K562 (cell line): ENCODE measurements around the gene RABL2A. TPM values are rescaled to one million over a fixed set of nuclear protein-coding genes. Genes with fewer than 3 reads are reported as not detected.
"Not testable (repeated sequence)": the region's sequence is repeated elsewhere in the genome, so short reads cannot be mapped to it uniquely, and the experiment has no call there.

ENCODE experiments used
- ATAC-seq: fragments of 200-7000 bp; cut with Tn5 transposase; 3 replicates; pipeline ENCODE4 v1.9.1; 2020; ENCODE audit warnings: moderate library complexity
- Bru-seq: library from RNA; stranded (reverse); fragments of 400-500 nt; gene quantifications from one replicate; lab custom pipeline; 2021; lab: Mats Ljungman, UMichigan
- BruChase-seq, 2 experiments: library from RNA; stranded (reverse); fragments of 400-500 nt; gene quantifications; one replicate each; lab custom pipeline; 2021; lab: Mats Ljungman, UMichigan
- BruUV-seq: library from RNA; stranded (reverse); fragments of 400-500 nt; replicated peaks from 2 replicates; lab custom pipeline; 2021; lab: Mats Ljungman, UMichigan
- CTCF ChIA-PET: fragments of 300-600 bp; formaldehyde crosslinking; extraction: SDS; loops from one replicate; lab custom pipeline; 2021; ENCODE audit warnings: low intra/inter-chr PET ratio; lab: Yijun Ruan, JAX
- POLR2A ChIA-PET: fragments of 300-600, 350-650 bp; sonication (Branson Sonifier 250); formaldehyde crosslinking; extraction: SDS; loops from one replicate; lab custom pipeline; 2021; ENCODE audit warnings: antibody characterized with exemption, inconsistent platforms; lab: Yijun Ruan, JAX
- DNase-seq, 4 experiments: peaks; one replicate each; pipeline versions ENCODE4 v3.0.0 to v3.0.0-alpha.2; 2011 to 2018; ENCODE audit warnings: low spot score in 3 of 4, mixed read lengths in 3 of 4; ENCODE audit errors: extremely low read depth in 1 of 4
- FAIRE-seq: peaks from 2 replicates; lab custom pipeline; 2011; peaks lifted over from hg19 to GRCh38; lab: Jason Lieb, UNC
- H2AFZ ChIP-seq: 2 replicates; pipeline ENCODE4 v1.6.0; 2011; ENCODE audit warnings: low read depth, low read length, control low read depth, inconsistent platforms
- H3K27ac ChIP-seq: fragments of 200-600 bp; 3 replicates; pipeline ENCODE4 v1.8.0; 2011; ENCODE audit warnings: low read depth, mild to moderate bottlenecking, control low read depth, inconsistent platforms, low read length, moderate library complexity, mixed read lengths; ENCODE audit errors: extremely low read depth
- H3K27me3 ChIP-seq, 2 experiments: fragments of 300-600 bp in 1 of 2; 2 replicates in 1 of 2; 3 replicates in 1 of 2; pipeline versions ENCODE4 v1.6.0 to v1.8.0; 2011; ENCODE audit warnings: inconsistent platforms in 2 of 2, low read length in 2 of 2, mild to moderate bottlenecking in 1 of 2, mixed read lengths in 1 of 2, moderate library complexity in 1 of 2; ENCODE audit not compliant: control insufficient read depth in 2 of 2, insufficient read depth in 2 of 2
- H3K36me3 ChIP-seq: fragments of 300-600 bp; 3 replicates; pipeline ENCODE4 v1.8.0; 2011; ENCODE audit warnings: mild to moderate bottlenecking, low read length, inconsistent platforms; ENCODE audit not compliant: control insufficient read depth, insufficient read depth
- H3K4me1 ChIP-seq, 2 experiments: fragments of 200-600 bp in 1 of 2; replicated peaks in 1 of 2; 2 replicates in 1 of 2; 3 replicates in 1 of 2; pipeline versions ENCODE4 v1.5.1 to v1.8.0; 2011; ENCODE audit warnings: inconsistent platforms in 2 of 2, low read length in 2 of 2, mild to moderate bottlenecking in 1 of 2, mixed read lengths in 1 of 2, moderate library complexity in 1 of 2; ENCODE audit not compliant: control insufficient read depth in 2 of 2, insufficient read depth in 2 of 2
- H3K4me2 ChIP-seq: 2 replicates; pipeline ENCODE4 v1.6.1; 2011; ENCODE audit warnings: low read length, control low read depth, inconsistent platforms, mixed read lengths; ENCODE audit not compliant: insufficient read depth
- H3K4me3 ChIP-seq: fragments of 200-600 bp; sonication (generic), shearing (Covaris generic); 2 replicates; pipeline ENCODE4 v1.5.1; 2016; ENCODE audit warnings: control low read depth, inconsistent platforms
- H3K79me2 ChIP-seq: fragments of 200-600 bp; 3 replicates; pipeline ENCODE4 v1.8.0; 2011; ENCODE audit warnings: low read length, inconsistent platforms; ENCODE audit not compliant: control insufficient read depth, insufficient read depth
- H3K9ac ChIP-seq, 2 experiments: 2 replicates each; pipeline versions ENCODE4 v1.6.0 to v1.6.1; 2011; ENCODE audit warnings: low read depth in 2 of 2, low read length in 2 of 2, control low read depth in 1 of 2, inconsistent platforms in 1 of 2, mild to moderate bottlenecking in 1 of 2, mixed read lengths in 1 of 2; ENCODE audit not compliant: insufficient read depth in 1 of 2
- H3K9me1 ChIP-seq: one replicate; pipeline ENCODE4 v1.6.0; 2011; ENCODE audit warnings: inconsistent platforms, mild to moderate bottlenecking, low read length, moderate library complexity; ENCODE audit not compliant: control insufficient read depth, insufficient read depth
- H3K9me3 ChIP-seq: replicated peaks from 2 replicates; pipeline ENCODE4 v1.5.1; 2011; ENCODE audit warnings: low read depth, low read length, inconsistent platforms; ENCODE audit not compliant: control insufficient read depth, insufficient read depth
- H4K20me1 ChIP-seq: replicated peaks from 2 replicates; pipeline ENCODE4 v1.6.1; 2011; ENCODE audit warnings: low read length, inconsistent platforms, mixed read lengths; ENCODE audit not compliant: control insufficient read depth, insufficient read depth
- CCNT2 ChIP-seq: IDR thresholded peaks from 2 replicates; pipeline ENCODE4 v1.6.1; 2011; ENCODE audit warnings: borderline replicate concordance, low read depth, mild to moderate bottlenecking, moderate library complexity, mixed read lengths, low read length; ENCODE audit not compliant: insufficient read length; ENCODE audit errors: extremely low read depth
- FIP1L1 ChIP-seq: fragments of 200-400 bp; formaldehyde crosslinking; IDR thresholded peaks from 2 replicates; pipeline ENCODE4 v1.6.1; 2018; ENCODE audit warnings: mild to moderate bottlenecking, low read depth, low read length; ENCODE audit not compliant: poor library complexity, severe bottlenecking
- GABPA ChIP-seq: fragments of 200-800 bp; sonication (Bioruptor generic); conservative IDR thresholded peaks from 2 replicates; pipeline ENCODE4 v1.6.1; 2016; ENCODE audit warnings: low read depth, missing genetic modification characterization, missing compliant biosample characterization
- HCFC1 ChIP-seq: IDR thresholded peaks from 2 replicates; pipeline ENCODE4 v1.6.1; 2012; ENCODE audit warnings: low read depth, low read length, improper control_type of control experiment
- HNRNPLL ChIP-seq: fragments of 200-400 bp; formaldehyde crosslinking; IDR thresholded peaks from 2 replicates; pipeline ENCODE4 v1.6.1; 2017; ENCODE audit warnings: low read length, low read depth, mild to moderate bottlenecking; ENCODE audit not compliant: poor library complexity, severe bottlenecking
- MXI1 ChIP-seq: IDR thresholded peaks from 2 replicates; pipeline ENCODE4 v1.6.1; 2011; ENCODE audit warnings: low read depth, mild to moderate bottlenecking, improper control_type of control experiment, low read length
- NCOA2 ChIP-seq, 2 experiments: fragments of 450-650 bp; IDR thresholded peaks; 2 replicates each; pipeline ENCODE4 v1.6.1; 2018; ENCODE audit warnings: mild to moderate bottlenecking in 2 of 2, moderate library complexity in 1 of 2; ENCODE audit not compliant: partially characterized antibody in 2 of 2
- NFE2 ChIP-seq: IDR thresholded peaks from 2 replicates; pipeline ENCODE4 v1.6.1; 2014; ENCODE audit warnings: antibody characterized with exemption, low read depth
- NRF1 ChIP-seq, 2 experiments: fragments of 450-650 bp; IDR thresholded peaks in 1 of 2; conservative IDR thresholded peaks in 1 of 2; 2 replicates each; pipeline ENCODE4 v1.6.1; 2014; ENCODE audit warnings: mild to moderate bottlenecking in 2 of 2
- RBFOX2 ChIP-seq: fragments of 200-400 bp; formaldehyde crosslinking; IDR thresholded peaks from 2 replicates; pipeline ENCODE4 v1.6.1; 2017; ENCODE audit warnings: low read depth, mild to moderate bottlenecking, low read length, moderate library complexity
- RFX1 ChIP-seq: fragments of 450-650 bp; IDR thresholded peaks from 2 replicates; pipeline ENCODE4 v1.6.1; 2016; ENCODE audit warnings: mild to moderate bottlenecking, moderate library complexity
- SAP30 ChIP-seq: fragments of 200-600 bp; sonication (generic); IDR thresholded peaks from 2 replicates; pipeline ENCODE4 v1.6.1; 2012; ENCODE audit warnings: borderline replicate concordance, low read depth, mild to moderate bottlenecking, moderate library complexity, low read length, control low read depth, inconsistent platforms; ENCODE audit not compliant: insufficient read depth, poor library complexity, severe bottlenecking
- SIN3A ChIP-seq, 2 experiments: fragments of 150-350 bp in 1 of 2; IDR thresholded peaks; 2 replicates each; pipeline ENCODE4 v1.6.1; 2011 to 2016; ENCODE audit warnings: borderline replicate concordance in 2 of 2, low read depth in 2 of 2, low read length in 2 of 2, mild to moderate bottlenecking in 2 of 2, moderate library complexity in 2 of 2; ENCODE audit not compliant: control insufficient read depth in 1 of 2
- WGBS: fragments of 100-300 bp; shearing (Covaris generic); methylation state at CpG from one replicate; pipeline ENCODE4 v1.1.6; 2016; ENCODE audit warnings: low coverage, mixed read lengths; ENCODE audit not compliant: insufficient coverage; ENCODE audit errors: missing lambda C conversion rate; 5-methylcytosine and 5-hydroxymethylcytosine counted together
- in situ Hi-C: fragments of 300-500 bp; cut with MboI; formaldehyde crosslinking; loops from 4 replicates; pipeline ENCODE4 v1.15.0; 2018; ENCODE audit warnings: inconsistent platforms, mixed read lengths
- intact Hi-C: fragments of 100-400 bp; cut with micrococcal nuclease; formaldehyde crosslinking; loops from 2 replicates; pipeline ENCODE4 v1.14.2; 2022
- long read RNA-seq, 3 experiments: library from polyadenylated mRNA in 2 of 3; library from RNA in 1 of 3; unstranded in 2 of 3; stranded (forward) in 1 of 3; transcript quantifications; one replicate each; pipeline ENCODE4 v2.0.0, GENCODE V29; 2019 to 2022
- polyA minus RNA-seq, 3 experiments: library from RNA; depleted of rRNA, polyadenylated mRNA; stranded (reverse); fragments of >200 nt; gene quantifications; 2 replicates each; pipeline ENCODE4 v1.2.3, GENCODE V29; 2011
- polyA plus RNA-seq, 8 experiments: library from polyadenylated mRNA; depleted of rRNA in 4 of 8; stranded (reverse) in 5 of 8; unstranded in 3 of 8; fragments of >200 nt; fragmentation: Nextera tagmentation in 2 of 8; fragmentation: Illumina TruSeq in 1 of 8; extraction: Ambion mirVana in 2 of 8; extraction: Trizol in 1 of 8; gene quantifications; 2 replicates each; pipeline versions ENCODE4 v1.2.1 to v1.2.3, GENCODE V29; 2011 to 2014; ENCODE audit warnings: inconsistent platforms in 1 of 8, missing spikeins in 1 of 8
- total RNA-seq, 7 experiments: library from RNA; depleted of rRNA in 6 of 7; stranded (reverse); fragments of >200 nt in 6 of 7; fragmentation: Illumina TruSeq in 2 of 7; extraction: Trizol in 2 of 7; gene quantifications; 2 replicates each; pipeline versions ENCODE4 v1.2.1 to v1.2.3, GENCODE V29; 2011 to 2021; ENCODE audit warnings: low replicate concordance in 1 of 7
- TF ChIP-seq, protein P1 (sequence below): conservative IDR thresholded peaks from 2 replicates; pipeline ENCODE4 v1.6.1; 2011; ENCODE audit warnings: low read depth, mild to moderate bottlenecking, low read length; ENCODE audit not compliant: control insufficient read depth

Gene RABL2A
- 27.6 and 50.6 TPM in 2 replicates for total RNA-seq (2011; cell fraction: chromatin; rRNA removed; ENCODE audit: low replicate concordance)
- 20.1 and 30.2 TPM in 2 replicates for total RNA-seq (2011; cell fraction: nucleolus; rRNA removed)
- 34.0 and 48.6 TPM in 2 replicates for total RNA-seq (2011; cell fraction: nucleoplasm; rRNA removed)
- 2.2 and 3.5 TPM in 2 replicates for total RNA-seq (2014; rRNA removed)
- 2.1 and 3.2 TPM in 2 replicates for total RNA-seq (2014; rRNA removed; fragmentation: Illumina TruSeq; extraction: Trizol)
- 3.4 and 4.8 TPM in 2 replicates for total RNA-seq (2015; rRNA removed; fragmentation: Illumina TruSeq; extraction: Trizol)
- total RNA-seq (2021) = 3.2 and 4.2 TPM in 2 replicates
- 5.3 and 5.8 TPM in 2 replicates for polyA plus RNA-seq (2011; rRNA removed)
- 4.7 and 5.1 TPM in 2 replicates for polyA plus RNA-seq (2011; cell fraction: cytosol; rRNA removed)
- 21.7 and 27.2 TPM in 2 replicates for polyA plus RNA-seq (2011; cell fraction: nucleus; rRNA removed)
- polyA plus RNA-seq (2012) = 3.2 and 6.6 TPM in 2 replicates
- polyA plus RNA-seq (2014; fragmentation: Illumina TruSeq; extraction: Trizol) = 2.8 and 4.7 TPM in 2 replicates
- polyA plus RNA-seq (2014; fragmentation: Nextera tagmentation; extraction: Ambion mirVana) = under 1 TPM; 0.27 to 0.34 TPM
- 3.0 and 5.1 TPM in 2 replicates for polyA plus RNA-seq (2014; rRNA removed)
- polyA minus RNA-seq (2011; rRNA and poly(A)+ RNA removed) = 7.4 and 9.2 TPM in 2 replicates
- polyA minus RNA-seq (2011; cell fraction: cytosol; rRNA and poly(A)+ RNA removed) = 1.3 TPM in 1 of 2 replicates, not detected in the other
- polyA minus RNA-seq (2011; cell fraction: nucleus; rRNA and poly(A)+ RNA removed) = 10.0 and 11.8 TPM in 2 replicates
- percentile 51 among the genes with signal in this experiment for Bru-seq, nascent RNA
- BruChase-seq, experiment 1, labeled RNA remaining after a 2-hour chase = percentile 43 among the genes with signal in this experiment
- percentile 42 among the genes with signal in this experiment for BruChase-seq, experiment 2, labeled RNA remaining after a 6-hour chase
- long read RNA-seq, experiment 1, partial matches to known transcripts = 0 of 2 reads
- long read RNA-seq, experiment 1, other reads (novel, unspliced or antisense) = 2 of 2 reads
- long read RNA-seq, experiment 2, partial matches to known transcripts = 0 of 2 reads
- long read RNA-seq, experiment 2, other reads (novel, unspliced or antisense) = 1 of 2 reads
- long read RNA-seq, experiment 3, partial matches to known transcripts = 0 of 4 reads
- long read RNA-seq, experiment 3, other reads (novel, unspliced or antisense) = 3 of 4 reads

DNA sequence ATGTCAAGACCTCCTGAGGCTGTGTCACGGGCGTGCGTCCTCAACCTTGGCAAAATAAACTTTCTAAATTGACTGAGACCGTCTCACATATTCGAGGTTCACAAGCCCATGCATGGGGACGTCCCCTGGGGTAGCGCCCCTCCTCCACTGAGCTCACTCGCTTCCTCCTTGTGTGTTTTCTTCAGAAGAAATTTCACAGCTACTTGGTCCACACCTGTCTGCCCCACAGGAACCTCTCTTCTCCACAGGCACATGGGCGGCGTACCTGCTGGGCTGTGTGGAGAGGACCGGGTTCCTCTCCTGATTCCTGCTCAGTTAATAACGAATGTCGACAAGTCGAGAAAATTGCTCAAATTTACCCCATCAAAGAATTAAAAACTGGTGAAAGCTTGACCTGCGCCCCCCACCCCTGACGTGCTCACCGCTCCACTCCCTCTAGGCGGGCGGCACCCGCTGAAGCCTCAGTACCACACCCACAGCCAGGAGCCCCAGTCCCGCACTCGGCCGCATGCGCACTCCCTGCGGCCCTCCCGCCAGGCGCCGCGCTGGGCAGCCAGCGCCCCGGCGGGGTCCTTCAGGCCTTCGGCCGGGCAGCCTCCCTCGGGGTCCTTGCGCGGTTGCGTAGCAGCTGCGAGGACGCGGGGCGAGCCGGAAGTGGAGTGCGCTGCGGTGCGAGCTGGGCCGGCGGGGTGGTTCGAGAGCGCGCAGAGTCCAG is at the start of gene RABL2A:
Gene RABL2A, plus strand, starts transcription at position 651 of the 715 bp plus-strand sequence. CDS start 1,341 bp downstream, outside the sequence.
- H3K4me1 ChIP-seq, H3K9me1 ChIP-seq, POLR2A ChIA-PET, H4K20me1 ChIP-seq, H3K27me3 ChIP-seq, H3K27ac ChIP-seq, H3K79me2 ChIP-seq, CTCF ChIA-PET, H3K36me3 ChIP-seq, H3K9me3 ChIP-seq, intact Hi-C loops, in situ Hi-C loops: not testable (repeated sequence)
- FAIRE-seq = peak; percentile 11
- peak within 1 kb of the TSS; percentile 78 for H3K4me2 ChIP-seq
- BruUV-seq = TSS peak; percentile 88
- H3K9ac ChIP-seq = peak within 1 kb of the TSS; percentile 38 to 81; a peak in 2 of 4 replicates
- 2% methylated on average over 9 of the region's 51 CpGs for WGBS
- ATAC-seq = peak; percentile 99
- peak within 1 kb of the TSS; percentile 47 for H3K4me3 ChIP-seq
- peak within 1 kb of the TSS; percentile 81 for H2AFZ ChIP-seq
- peak; percentile 72 to 85 (median 75) for DNase-seq
- TF ChIP-seq MXI1 = peak; percentile 53; the same call in 1 of the 2 replicates
- TF ChIP-seq, protein P1, sequence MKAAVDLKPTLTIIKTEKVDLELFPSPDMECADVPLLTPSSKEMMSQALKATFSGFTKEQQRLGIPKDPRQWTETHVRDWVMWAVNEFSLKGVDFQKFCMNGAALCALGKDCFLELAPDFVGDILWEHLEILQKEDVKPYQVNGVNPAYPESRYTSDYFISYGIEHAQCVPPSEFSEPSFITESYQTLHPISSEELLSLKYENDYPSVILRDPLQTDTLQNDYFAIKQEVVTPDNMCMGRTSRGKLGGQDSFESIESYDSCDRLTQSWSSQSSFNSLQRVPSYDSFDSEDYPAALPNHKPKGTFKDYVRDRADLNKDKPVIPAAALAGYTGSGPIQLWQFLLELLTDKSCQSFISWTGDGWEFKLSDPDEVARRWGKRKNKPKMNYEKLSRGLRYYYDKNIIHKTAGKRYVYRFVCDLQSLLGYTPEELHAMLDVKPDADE = peak; percentile 74; the same call in 1 of the 2 replicates
- peak; percentile 51 for TF ChIP-seq FIP1L1
- peak; percentile 75 for TF ChIP-seq SAP30
- TF ChIP-seq SIN3A (IDR thresholded peaks at IDR 0.05; ENCODE audit: borderline replicate concordance in 2 of 2, control insufficient read depth in 1 of 2, low read depth in 2 of 2, low read length in 2 of 2) = peak in 1 of 2 experiments; percentile 97; a peak in 2 of 4 replicates
- TF ChIP-seq CCNT2 = peak; percentile 33
- peak; percentile 45; the same call in 1 of the 2 replicates for TF ChIP-seq RFX1
- TF ChIP-seq GABPA (tag) = peak; percentile 43; the same call in 1 of the 2 replicates
- peak; percentile 49 for TF ChIP-seq HNRNPLL
- peak; percentile 73 to 78 for TF ChIP-seq NRF1 (conservative IDR thresholded peaks at IDR 0.05 in 1 of 2, IDR thresholded peaks at IDR 0.05 in 1 of 2)
- TF ChIP-seq NFE2 = peak; percentile 69
- TF ChIP-seq HCFC1 = peak; percentile 62
- TF ChIP-seq RBFOX2 = peak; percentile 54
- peak in 1 of 2 experiments; percentile 81 for TF ChIP-seq NCOA2 (IDR thresholded peaks at IDR 0.05; ENCODE audit: partially characterized antibody in 2 of 2)
